HG02759 (cell line): ENCODE measurements around the gene DNAJB4.
"Not testable (repeated sequence)": the region's sequence is repeated elsewhere in the genome, so short reads cannot be mapped to it uniquely, and the experiment has no call there.

Experiments
- ATAC-seq: cut with Tn5 transposase; IDR thresholded peaks from one replicate; pipeline ENCODE4 v1.9.1; 2021; ENCODE audit warnings: mild to moderate bottlenecking, moderate library complexity; ENCODE audit not compliant: unreplicated experiment

The DNAJB4 gene

GRCh38 chr1:78061825-78062523, 57.2 kb downstream of the DNAJB4 start:
- ATAC-seq, result no peak

DNA sequence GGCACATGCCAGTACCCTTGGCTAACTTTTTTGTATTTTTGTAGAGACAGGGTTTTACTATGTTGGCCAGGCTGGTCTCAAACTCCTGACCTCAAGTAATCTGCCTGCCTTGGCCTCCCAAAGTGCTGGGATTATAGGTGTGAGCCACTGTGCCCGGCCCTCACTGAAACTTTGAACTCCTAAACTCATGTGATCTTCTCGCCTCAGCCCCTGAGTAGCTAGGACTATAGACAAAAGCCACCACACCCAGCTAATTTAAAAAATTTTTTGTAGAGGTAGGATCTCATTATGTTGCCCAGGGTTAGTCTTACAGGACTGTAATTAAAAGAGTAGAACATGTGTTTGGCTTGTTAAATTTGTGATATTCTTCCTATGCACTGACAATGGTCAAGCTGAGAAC, 60.1 kb downstream of the DNAJB4 start:
- not testable (repeated sequence) for ATAC-seq
